ENCODE measurements around the gene DCST2. TPM values are rescaled to one million over a fixed set of nuclear protein-coding genes. Genes with fewer than 3 reads are reported as not detected.

The DCST2 gene
- total and polyA plus RNA-seq, 9 of the 15 experiments (the other 6 are each of a cell fraction or from before 2014, with no cell fraction given): 0.09 to 0.49 (median 0.11) TPM; not detected in 3

GRCh38 chr1:155070158-155070621, 36.6 kb upstream of the DCST2 start:
- H3K4me1 ChIP-seq (replicated peaks in 1 of 2; ENCODE audit: control insufficient read depth in 2 of 2, insufficient read depth in 2 of 2, low read length in 2 of 2): peaks cover 26 to 49% of the 10 kb centered on the region in 2 experiments
- peak overlapping the region; percentile 41; the same call in 2 of the 3 replicates for H3K27ac ChIP-seq (ENCODE audit: extremely low read depth, low read depth, low read length)
- peak overlapping the region; percentile 48 to 77; a peak in 3 of 4 replicates for H3K9ac ChIP-seq (ENCODE audit: insufficient read depth in 1 of 2, low read depth in 2 of 2, low read length in 2 of 2)

More at GRCh38 chr1:155070158-155070621, 36.6 kb upstream of the DCST2 start:
- ChIA-PET CTCF (ENCODE audit: low intra/inter-chr PET ratio) (no interaction called here), POLR2A (interaction anchor here (0.7 kb wide), 1 partner anchor 21 kb away, joined by 3 read pairs; no protein-coding TSS in a partner anchor)
- H2AFZ ChIP-seq (ENCODE audit: low read depth, low read length): peak overlapping the region; percentile 87; the same call in 1 of the 2 replicates
- in situ Hi-C loops (cut with MboI): no loop called here
- peak overlapping the region; percentile 29; the same call in 1 of the 2 replicates for H3K4me3 ChIP-seq
- H3K9me1 ChIP-seq (ENCODE audit: control insufficient read depth, insufficient read depth, low read length): no peaks in the 10 kb centered on the region
- no peaks in the 10 kb centered on the region for H3K79me2 ChIP-seq (ENCODE audit: control insufficient read depth, insufficient read depth, low read length)
- no peaks in the 10 kb centered on the region for H3K9me3 ChIP-seq (replicated peaks; ENCODE audit: control insufficient read depth, insufficient read depth, low read depth, low read length)
- peak overlapping the region; percentile 76 for H3K4me2 ChIP-seq (ENCODE audit: insufficient read depth, low read length)
- peaks cover 15% of the 10 kb centered on the region; the same call in 1 of the 3 replicates for H3K36me3 ChIP-seq (ENCODE audit: control insufficient read depth, insufficient read depth, low read length)
- ATAC-seq: no peak
- H3K27me3 ChIP-seq (ENCODE audit: control insufficient read depth in 2 of 2, insufficient read depth in 2 of 2, low read length in 2 of 2): no peaks in the 10 kb centered on the region
- DNase-seq (ENCODE audit: extremely low read depth in 1 of 4, low spot score in 3 of 4): peak in 1 of 4 experiments; percentile 34
- no TSS peak for BruUV-seq (replicated peaks)
- intact Hi-C loops (cut with micrococcal nuclease): loop anchor here (2.0 kb wide), 1 partner anchor 15 kb away; no protein-coding TSS in a partner anchor
- no peaks in the 10 kb centered on the region for H4K20me1 ChIP-seq (replicated peaks; ENCODE audit: control insufficient read depth, insufficient read depth, low read length)
- TF ChIP-seq STAG1 (CRISPR knock-in tag; IDR thresholded peaks at IDR 0.05; ENCODE audit: borderline replicate concordance) (0 out of 2 replicates have a peak, but pooled peaks have one; percentile 19), KDM1A (IDR thresholded peaks at IDR 0.05) (no peak), FOSL1 (tag; conservative IDR thresholded peaks at IDR 0.05) (no peak), ZFP30 (CRISPR knock-in tag; IDR thresholded peaks at IDR 0.05; ENCODE audit: borderline replicate concordance) (no peak), ZNF764 (CRISPR knock-in tag; IDR thresholded peaks at IDR 0.05; ENCODE audit: low read depth) (no peak), TFE3 (CRISPR knock-in tag; IDR thresholded peaks at IDR 0.05) (no peak), TAF15 (IDR thresholded peaks at IDR 0.05; ENCODE audit: low read depth, low read length) (no peak), ZNF384 (IDR thresholded peaks at IDR 0.05; ENCODE audit: low read depth, low read length) (no peak), ESRRA (IDR thresholded peaks at IDR 0.05; ENCODE audit: borderline replicate concordance, low read depth) (no peak), NFIC (IDR thresholded peaks at IDR 0.05) (peak; percentile 94)
- 9% methylated on average over 11 of the region's 28 CpGs for WGBS (ENCODE audit: insufficient coverage, low coverage, missing lambda C conversion rate)
- FAIRE-seq: no peak

All from K562 (cell line).